NCI-H2227 (cell line): ENCODE data around the gene LIME1.
A peak's percentile ranks its signal among the peaks of the same experiment; 100 is the strongest.
"Not testable (repeated sequence)": the region's sequence is repeated elsewhere in the genome, so short reads cannot be mapped to it uniquely, and the experiment has no call there.

Source experiments
- DNase-seq: peaks from one replicate; lab custom pipeline; 2025; ENCODE audit not compliant: unreplicated experiment; lab: John Stamatoyannopoulos, UW

The LIME1 gene

DNA sequence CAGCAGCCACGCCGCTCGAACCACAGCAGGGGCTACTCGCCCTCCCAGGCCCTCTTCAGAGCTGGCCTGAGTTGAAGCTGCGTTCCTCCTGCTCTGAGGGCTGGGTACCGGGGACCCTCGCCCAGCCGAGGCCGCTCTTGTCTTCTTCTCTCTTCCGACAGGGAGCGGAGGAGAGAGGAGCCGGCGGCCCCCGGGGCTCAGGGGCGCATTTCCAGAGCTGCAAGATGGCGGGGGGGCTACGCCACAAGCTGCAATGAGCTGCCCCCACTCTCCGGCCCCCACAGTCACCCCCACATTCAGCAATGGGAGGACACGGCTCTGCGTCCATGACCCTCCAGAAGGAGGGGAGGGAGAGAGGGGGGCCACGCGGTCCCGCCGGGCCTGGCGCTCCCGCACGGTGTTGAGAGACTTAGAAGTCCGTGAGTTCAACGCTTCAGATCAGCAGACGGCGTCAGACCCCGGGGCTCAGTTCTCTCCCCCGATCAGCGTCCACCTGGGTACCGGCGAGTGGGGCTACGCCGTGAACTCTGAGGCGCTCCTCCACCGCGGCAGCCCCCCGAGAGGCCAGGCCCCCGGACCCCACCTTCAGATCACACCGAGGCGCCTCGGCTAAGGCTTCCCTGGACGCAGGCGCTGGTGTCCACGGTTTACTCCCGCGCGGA lies 34.7 kb downstream of the LIME1 start:
- no peak for DNase-seq

DNA sequence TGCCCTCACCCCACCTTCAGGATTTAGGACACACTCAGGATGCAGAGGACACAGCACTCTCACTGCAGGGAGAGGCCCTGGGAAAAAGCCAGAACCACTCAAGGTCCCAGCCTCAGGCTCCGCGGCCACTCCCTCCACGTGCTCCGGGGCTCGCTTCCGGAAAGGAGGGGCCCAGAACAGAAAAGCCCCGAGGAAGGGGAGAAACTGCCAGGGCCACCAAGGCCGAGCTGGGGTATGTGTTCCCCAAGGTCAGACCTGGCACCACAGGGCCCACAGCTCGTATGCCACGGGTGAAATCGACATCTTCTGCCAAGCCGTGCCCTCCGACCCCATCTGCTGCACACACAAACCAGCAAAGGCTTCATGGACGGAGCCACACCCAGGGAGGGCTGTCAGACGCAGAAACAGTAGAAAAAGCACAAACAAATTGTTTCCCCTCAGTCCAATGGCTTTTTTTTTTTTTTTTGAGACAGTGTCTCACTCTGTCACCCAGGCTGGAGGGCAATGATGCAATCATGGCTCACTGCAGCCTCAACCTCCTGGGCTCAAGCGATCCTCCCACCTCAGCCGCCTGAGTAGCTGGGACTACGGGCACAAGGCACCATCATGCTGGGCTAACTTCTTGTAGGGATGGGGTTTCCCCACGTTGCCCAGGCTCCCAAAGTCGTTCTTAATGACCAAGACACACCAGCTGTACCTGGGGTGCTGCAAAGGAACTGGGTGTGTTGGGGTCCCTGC lies 36.5 kb downstream of the LIME1 start:
- DNase-seq = no peak

DNA sequence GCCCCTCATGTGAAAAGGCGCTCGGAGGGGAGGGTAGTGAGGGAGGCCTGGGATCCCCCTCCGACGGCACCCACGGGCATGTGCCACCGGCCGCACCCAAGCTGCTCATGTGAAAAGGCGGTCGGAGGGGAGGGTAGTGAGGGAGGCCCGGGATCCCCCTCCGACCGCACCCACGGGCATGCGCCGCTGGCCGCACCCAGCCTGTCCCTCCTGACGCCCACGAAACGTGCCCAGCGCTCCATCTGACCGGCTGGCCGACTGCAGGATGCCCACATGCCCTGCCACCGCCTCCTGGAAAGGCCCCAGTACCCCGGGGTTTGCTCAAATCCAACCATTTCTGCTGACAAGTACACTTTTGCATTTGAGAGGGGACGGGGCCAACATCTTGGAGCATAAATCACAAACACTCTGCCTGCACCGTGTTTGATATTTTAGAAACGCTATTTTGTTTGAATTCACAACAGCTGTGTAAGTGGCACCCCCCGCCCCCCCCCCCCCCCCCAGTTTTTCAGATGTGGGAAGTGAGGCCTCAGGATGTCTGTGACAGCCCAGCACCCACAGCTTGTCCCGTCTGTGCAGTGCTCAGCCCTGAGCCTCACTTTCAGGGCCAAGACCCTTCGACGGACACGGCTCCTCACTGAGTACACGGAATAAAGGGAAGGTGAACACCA lies 37.2 kb downstream of the LIME1 start:
- no peak for DNase-seq

DNA sequence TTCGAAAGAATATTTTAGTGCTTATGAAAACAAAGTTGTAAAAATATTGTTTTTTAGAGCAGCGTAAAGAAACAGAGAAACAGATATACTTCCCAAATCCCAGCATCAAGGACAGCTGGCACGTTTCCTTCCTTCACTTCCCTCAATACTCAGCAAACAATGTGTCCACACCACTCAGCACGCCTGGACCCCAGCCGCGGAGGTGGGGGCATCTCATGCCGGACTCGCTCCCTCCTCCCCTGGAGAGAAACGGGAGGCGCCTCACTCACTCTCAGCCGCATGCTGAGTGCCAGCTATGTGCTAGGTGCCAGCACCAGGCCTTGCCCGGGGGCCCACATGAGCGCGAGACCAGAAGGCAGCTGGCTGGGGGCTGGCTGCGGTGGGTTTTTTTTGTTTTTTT lies 37.8 kb downstream of the LIME1 start:
- no peak for DNase-seq

DNA sequence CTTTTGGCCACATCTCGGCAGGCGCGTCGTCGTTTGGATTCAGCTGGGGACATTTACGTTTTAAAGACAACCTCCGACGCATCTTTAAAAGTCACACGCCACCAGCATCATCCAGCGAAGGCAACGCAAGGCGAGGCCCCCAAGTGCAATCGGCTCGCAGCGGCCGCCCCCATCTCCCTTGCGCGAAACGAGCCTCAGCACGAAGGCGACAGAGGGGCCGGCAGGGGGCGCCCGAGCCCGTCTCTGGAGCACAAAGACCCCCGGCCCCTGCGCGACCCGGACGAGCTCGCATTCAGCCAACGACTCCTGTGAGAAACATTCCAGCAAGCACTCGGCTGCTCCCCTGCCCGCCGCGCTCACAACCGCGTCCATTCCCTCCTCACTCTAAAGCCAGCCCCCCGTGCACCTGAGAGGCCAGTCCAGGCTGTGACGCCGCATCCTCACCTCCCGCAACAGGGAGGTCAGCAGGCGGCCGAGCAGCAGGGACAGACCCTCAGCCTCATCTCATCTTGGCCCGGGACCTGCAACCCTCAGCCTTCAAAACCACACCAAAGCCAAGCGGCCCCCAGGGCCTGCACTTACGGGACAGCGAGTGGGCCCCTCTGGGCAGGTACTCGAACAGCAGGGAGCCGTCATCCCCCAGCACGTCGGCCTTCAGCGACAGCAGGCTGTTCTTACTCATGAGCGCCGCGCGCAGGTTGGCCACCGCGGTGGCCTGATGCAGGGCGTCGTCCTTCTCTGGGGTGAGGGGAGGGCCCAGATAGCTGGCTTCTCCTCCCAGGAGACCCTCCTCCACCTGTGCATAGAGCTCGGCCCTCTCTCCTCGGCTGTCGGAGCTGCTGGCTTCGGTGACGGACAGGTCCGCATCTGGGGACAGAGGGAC lies 38.9 kb downstream of the LIME1 start:
- no peak for DNase-seq

DNA sequence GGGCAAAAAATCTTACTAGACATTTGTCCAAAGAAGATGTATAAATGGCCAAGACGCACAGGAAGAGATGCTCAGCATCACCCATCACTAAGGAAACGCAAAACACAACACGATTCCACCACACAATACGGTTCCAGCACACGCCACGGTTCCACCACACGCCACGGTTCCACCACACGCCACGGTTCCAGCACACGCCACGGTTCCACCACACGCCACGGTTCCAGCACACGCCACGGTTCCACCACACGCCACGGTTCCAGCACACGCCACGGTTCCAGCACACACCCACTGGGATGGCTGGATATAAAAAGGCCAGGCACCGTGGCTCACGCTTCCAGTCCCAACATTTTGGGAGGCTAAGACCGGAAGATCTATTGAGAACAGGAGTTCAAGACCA lies 40.4 kb downstream of the LIME1 start:
- DNase-seq = not testable (repeated sequence)

DNA sequence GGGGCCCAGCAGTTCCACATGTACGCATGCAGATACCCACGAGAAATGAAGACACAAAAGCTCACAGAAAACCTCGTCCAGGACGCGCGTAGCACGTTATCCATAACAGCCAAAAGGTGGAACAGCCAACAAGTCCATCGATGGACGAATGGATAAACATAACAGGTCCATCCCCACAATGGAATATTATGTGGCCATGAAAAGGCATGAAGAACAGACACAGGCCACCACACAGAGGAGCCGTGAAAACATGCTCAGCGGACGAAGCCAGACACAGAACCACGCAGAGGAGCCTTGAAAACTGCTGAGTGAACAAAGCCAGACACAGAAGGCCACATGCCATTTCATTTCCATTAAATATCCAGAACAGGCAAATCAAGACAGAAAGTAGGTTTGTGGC lies 41.1 kb downstream of the LIME1 start:
- no peak for DNase-seq

DNA sequence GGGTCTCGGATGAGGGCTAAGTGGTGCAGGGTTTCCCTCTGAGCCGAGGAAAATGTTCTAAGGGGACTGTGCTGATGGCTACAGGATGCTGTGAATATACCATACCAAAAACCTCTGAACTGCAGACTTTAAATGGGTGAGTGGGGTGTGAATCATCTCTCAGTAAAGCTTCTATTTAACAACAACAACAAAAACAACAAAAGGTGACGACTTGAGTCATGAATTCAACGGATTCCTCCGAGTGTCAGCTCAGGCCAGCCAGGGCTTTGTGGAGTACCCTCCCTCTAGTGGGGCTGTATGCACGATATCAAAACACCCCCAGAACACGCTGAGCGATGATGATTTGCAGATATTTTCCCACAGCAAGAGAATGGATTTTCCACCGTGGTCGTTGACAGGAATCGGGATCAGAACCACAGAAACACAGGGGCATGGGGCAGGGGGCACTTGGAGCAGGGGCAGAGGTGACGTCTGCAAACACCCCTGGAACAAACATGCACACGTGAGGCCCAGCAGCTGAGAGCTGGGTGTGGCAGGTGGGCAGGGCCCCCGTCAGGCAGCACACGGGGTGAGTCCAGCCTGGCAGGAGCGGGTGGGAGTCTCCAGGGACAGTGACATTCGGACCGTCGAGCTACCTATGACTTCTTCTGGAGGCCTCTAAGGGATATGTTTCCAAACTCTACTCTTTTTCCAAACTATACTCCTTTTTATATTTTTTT lies 41.7 kb downstream of the LIME1 start:
- DNase-seq = no peak

DNA sequence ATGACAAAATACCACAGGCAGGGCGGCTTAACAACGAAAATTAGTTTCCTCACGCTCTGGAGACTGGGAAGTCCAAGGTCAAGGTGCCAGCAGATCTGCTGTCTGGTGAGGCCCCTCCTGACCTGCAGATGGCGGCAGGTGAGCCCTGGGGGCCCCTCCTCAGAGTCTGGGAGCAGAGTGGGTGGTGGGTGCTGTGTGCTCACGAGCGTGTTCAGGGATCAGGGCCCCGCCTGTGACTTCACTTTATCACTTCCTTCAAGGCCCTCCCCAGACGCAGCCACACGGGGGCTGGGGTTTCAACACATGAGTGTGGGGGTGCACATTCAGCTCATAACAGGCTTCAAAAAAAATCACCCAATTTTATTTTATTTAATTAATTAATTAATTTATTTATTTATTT lies 42.4 kb downstream of the LIME1 start:
- no peak for DNase-seq

DNA sequence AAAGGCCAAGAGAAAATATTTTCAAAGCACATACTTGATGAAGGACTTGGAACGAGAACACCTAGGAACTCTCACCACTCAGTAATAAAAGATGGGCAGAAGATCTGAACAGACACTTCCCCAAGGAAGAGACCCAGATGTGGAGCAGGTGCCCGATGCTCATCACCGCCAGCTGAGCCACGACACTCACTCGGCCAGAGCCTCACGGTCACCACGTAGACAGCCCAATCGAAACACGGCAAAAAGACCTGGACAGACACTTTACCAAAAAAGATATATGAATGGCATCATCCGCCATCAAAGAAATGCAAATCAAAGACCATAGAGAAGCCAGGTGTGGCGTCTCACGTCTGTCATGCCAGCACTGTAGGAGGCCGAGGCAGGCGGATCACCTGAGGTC lies 44.7 kb downstream of the LIME1 start:
- DNase-seq = no peak

DNA sequence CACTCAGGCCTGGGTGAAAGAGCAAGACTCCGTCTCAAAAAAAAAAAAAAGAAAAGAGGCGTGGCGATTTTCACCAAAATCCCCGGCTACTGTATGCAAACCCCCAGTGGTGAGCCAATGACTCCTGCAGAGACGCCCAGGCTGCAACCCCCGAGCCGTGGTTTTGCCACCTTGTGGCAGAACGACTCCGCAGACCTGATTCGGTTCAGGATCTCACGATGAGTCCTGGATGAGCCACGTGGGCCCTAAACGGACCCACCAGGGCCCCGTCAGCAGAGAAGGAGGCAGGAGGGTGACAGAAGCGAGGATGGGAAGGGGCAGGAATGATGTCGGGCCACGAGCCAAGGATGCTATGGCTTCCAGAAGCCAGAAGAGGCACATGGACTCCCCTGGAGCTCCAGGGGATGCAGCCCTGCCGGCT lies 45.6 kb downstream of the LIME1 start:
- DNase-seq = no peak

DNA sequence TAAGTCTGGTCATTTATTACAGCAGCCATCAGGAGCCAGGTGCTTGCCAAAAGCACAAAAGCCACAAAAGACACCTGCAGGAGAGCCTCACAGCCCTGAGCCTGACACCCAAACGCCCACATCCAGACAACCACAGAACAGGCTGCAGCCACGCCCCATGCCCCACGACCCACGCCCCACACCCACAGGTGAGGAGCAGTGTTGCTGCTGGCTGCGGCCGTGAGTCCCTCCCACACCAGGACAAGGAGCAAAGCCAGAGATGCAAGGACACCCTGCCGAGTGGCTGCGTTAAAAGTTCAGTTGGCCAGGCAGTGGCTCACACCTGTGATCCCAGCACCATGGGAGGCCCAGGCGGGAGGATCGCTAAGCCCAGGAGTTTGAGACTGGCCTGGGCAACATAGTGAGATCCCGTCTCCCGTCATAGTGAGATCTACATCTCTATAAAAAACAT lies 46.1 kb downstream of the LIME1 start:
- no peak for DNase-seq

DNA sequence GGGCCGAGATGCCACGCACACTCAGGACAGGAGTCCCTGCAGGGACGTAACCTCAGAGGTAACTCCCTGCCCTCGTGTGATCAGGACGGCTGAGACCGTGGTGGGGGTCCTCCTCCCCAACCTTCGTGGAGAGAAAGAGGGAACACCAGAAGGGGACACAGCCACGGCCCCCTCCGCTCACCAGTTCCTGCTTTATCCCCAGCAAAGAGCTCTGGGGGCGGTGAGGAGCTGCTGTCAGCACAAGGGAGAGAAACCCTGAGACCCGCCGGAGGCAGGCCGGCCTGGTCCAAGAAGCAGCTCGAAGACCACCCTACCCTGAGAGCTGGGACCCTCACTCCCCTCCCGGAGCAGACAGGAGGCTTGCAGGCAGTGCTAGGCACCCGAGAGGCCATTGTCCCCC lies 47.5 kb downstream of the LIME1 start:
- no peak for DNase-seq

DNA sequence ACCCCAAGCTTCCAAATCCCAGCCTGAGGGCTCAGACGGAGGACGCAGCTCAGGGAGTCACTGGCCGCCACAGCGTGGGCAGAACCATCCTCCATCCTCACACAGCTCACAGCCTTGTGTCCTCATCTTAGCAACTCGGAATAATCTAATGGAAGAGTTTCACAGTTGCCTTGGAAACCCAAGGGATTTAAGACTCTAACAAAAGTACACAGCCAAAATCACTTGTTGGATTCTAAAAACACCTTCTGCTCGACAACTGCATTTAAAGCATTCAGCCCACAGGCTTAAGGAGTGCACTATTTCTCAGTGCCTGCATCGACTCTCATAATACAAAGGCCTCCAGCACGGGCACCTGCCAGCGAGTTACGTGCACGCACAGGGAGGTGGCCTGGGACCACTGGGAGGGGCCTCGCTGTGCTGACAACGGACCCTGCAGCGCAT lies 49.2 kb downstream of the LIME1 start:
- peak; percentile 65 for DNase-seq

DNA sequence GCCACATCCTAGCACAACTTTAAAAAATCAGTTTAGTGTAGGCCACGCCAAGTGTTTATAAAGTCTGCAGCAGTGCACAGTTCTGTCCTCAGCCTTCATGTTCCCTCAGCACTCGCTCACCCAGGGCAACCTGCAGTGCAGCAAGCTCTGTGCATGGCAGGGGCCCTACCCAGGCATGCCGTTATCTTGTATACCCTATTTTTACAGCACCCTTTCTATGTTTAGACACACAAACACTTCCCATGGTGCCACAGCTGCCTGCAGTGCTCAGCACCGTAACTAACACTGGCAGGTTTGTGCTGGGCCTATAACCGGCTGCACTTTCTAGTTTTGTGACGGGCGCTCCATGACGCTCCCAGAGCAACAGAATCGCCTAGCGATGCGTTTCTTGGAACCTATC lies 50.8 kb downstream of the LIME1 start:
- no peak for DNase-seq

DNA sequence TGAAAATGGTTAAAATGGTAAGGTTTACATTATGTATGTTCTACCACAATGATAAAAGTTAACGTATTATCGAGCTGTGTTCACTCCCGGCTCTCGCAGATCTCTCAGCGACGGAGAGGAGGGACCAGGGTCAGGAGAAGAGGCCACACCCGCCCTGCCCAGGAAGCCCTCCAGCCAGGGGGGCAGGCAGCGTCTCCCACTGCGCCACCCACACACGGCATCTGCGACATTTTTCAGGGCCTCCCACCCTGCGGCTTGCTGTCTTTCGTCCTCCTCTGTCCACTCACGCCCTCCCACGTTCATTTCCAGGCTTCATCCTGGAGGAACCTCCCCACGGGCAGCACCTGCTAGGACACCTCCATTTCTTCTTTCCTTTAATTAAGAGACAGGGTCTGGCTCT lies 51.3 kb downstream of the LIME1 start:
- no peak for DNase-seq
